NCI-H82 treated with DMSO at 0.1 percent for 48 hours (cell line): ENCODE results near the gene TSNAXIP1.

Source experiments
- DNase-seq: peaks from one replicate; lab custom pipeline; 2025; ENCODE audit not compliant: unreplicated experiment; lab: John Stamatoyannopoulos, UW

TSNAXIP1 gene

GRCh38 chr16:67782567-67783352 is 23.9 kb upstream of the TSNAXIP1 start:
- no peak for DNase-seq

DNA sequence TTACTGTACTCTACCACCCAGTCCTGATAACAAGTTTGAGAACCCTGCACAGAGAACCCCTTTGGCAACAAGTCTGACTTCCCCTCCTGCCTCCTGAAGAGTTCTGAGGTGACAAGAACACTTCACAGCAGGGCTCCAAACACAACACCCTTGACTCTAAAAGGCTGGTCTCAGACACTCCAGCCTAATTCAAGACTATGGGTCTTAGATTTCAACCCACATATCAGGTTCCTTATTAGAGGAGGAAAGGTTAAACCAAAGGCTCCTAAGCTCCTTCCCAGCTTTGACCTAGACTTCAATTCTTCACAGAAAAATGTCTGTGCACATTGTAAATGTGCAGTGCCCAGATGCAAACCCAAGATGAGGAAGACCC is 23.4 kb upstream of the TSNAXIP1 start:
- no peak for DNase-seq

- DNase-seq, result no peak
These were observed 20.2 kb upstream of the TSNAXIP1 start for GRCh38 chr16:67786491-67786890.

DNA sequence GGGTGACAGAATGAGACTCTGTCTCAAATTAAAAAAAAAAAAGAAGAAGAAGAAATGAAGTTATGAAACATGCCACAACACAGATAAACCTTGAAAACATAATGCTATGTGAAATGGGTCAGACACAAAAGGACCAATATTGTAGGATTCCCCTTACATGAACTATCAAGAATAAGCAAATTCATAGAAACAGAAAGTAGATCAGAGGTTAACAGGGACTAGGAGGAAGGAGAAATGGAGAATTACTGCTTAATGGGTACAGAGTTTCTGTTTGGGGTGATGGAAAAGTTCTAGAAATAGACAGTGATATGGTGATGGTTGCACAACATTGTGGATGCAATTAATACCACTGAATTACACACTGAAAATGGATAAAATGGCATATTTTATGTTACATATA is 16.6 kb upstream of the TSNAXIP1 start:
- DNase-seq, result no peak

GRCh38 chr16:67796099-67796718 is 10.5 kb upstream of the TSNAXIP1 start:
- DNase-seq, result peak; percentile 3

DNA sequence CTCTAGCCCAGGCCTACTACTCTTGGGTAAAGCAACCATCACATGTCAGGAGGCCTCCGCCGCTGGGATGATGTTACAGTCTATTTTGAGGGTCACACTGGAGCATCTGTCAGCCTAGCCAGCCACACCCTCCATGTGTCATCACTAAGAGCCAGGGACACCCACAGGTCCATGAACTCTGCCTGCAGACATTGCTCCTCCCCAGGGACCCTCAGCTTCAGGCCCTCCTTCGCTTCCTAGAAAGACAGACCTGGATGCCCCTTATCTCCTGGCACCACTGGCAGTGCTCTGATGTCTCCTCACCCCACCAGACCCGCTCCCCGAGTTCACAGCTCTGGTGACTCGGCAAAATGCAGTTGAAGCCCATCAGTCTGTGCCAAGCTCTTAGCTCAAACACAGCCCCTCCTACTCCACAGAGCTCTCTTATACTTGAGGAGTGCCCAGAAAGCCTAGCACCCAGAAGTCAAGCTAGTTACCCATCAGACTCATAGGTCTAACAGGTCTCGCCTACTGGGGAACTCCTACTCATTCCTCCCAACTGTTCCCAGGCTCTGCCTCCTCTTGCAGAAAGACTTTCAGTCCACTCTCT is 6.3 kb upstream of the TSNAXIP1 start:
- no peak for DNase-seq

DNA sequence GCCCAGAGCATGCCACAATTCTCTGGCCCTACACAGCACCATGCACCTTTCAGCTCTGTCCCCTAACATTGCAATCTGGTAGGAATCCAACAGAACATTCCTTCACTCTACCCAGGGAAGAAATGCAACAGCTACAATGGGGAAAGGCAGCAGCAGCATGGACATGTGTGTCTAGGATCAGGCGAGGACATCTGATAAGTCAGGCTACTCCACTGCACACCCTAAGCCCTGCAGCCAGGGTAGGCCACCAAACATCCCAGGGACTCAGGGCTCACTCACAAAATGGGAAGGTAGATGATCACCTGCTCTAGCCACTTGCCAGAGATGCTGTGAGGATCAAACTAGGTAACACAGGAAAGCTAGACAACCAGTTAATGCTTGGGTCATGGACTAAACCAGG is 5.4 kb upstream of the TSNAXIP1 start:
- no peak for DNase-seq

DNA sequence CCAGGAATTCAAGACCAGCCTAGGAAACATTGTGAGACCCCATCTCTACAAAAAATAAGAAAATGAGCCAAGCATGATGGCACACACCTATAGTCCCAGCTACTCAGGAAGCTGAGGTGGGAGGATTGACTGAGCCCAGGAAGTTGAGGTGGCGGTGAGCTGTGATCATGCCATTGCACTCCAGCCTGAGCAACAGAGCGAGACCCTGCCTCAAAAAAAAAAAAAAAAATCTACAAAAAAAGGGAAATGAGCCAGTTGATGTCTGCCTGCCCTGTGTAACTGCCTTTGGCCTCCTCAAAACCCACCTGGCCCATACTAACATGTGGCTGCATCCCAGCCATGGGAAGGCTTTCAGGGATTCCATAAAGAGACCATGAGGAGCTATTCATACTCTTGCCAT is 4.8 kb upstream of the TSNAXIP1 start:
- DNase-seq, result no peak

DNA sequence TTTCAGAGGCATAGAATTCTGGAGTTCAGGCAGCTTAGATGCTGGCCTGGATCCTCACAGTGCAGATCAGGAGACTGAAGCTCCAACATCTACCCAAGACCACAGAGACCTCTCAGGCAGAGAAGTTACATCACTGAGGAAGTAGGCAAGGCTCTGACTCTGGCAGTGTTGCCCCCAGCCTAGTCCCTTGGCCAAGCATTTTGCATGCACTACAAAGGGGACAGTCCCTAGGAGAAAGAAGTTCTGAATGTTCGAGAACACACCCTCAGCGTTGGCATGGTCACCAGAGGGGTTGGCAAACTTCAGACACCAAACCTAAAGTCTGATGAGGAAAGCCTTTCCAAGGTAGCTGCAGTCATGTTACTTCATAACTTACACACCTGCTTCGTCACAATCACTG is 2.8 kb upstream of the TSNAXIP1 start:
- DNase-seq, result no peak

GRCh38 chr16:67804853-67805542 is 1.7 kb upstream of the TSNAXIP1 start:
- no peak for DNase-seq

DNA sequence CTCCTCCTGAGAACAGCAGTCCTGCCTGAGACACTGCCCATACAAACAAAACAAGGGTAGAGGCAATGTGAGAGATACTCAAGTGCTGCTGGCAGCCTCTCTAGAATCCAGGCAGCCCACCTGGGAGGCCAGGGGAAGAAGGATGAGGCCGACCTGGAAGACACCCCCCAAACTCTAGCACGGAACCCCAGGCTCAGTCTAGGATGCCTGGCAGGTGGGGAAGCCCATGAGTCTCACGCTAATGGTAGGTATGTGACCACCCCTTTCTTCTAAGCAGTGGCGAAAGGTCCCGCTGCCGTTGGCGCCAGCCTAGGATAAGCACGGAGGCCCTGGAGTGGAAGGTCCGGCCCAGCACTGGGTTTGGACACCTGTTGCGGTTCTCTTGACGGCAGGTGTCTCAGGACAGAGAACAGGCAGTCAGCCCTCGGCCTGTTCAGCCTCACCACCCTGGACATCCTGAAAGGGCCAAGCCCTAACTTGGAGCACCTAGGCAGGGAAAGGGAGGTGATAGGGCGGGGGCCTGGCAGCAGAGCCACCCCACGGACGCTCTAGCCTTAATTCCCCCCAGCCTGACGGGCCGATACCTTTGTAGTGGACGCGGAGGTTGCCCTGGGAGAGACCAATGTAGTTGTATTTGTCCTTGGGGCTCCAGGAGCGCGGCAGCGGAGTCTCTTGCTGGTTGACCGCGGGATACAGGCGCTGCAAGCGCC is 816 bp upstream of the TSNAXIP1 start:
- no peak for DNase-seq

- DNase-seq, result no peak
These were observed 526 bp downstream of the TSNAXIP1 start for GRCh38 chr16:67807148-67807682.

- DNase-seq, result no peak
These were observed 5.2 kb downstream of the TSNAXIP1 start for GRCh38 chr16:67811899-67812298.

DNA sequence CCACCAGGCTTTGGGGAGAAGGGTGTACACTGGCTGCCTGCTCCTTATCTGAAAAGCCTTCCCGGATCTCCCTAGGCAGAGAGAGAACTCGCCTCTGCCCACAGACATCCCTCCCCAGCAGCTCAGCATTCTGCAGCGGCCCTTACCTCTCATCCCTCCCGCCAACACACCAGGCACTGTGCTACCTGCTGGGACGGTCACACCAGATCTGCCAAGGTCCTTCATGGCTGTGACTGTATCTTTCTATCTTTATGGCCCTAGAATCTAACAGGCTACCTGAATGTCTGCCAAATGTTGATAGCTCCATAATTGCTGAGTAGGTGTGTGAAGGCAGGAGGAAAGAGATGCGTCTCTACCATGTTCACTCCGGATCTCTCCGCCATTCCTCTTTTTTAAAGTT is 7.9 kb downstream of the TSNAXIP1 start:
- DNase-seq, result no peak

DNA sequence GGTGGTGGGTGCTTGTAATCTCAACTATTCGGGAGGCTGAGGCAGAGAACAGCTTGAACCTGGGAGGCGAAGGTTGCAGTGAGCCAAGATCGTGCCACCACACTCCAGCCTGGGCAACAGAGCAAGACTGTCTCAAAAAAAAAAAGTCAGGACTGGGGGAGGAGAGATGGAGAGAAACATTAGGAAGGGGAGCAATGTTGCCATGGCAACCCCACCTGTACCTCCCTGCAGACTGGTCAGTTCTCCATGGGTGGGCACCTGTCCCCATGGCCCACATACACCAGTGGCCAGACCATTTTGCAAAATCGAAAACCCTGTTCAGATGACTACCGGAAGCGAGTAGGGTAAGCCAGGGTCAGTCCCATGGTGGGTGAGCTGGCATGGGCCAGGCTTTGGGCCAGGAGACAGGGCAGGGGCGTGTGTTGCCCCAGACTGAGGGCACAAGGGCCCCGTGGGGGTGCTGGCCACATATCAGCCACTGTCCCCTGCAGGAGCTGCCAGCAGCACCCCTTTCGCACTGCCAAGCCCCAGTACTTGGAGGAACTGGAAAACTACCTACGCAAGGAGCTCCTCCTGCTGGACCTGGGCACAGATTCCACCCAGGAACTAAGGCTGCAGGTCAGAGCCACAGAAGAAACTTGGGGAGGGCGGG is 14.0 kb downstream of the TSNAXIP1 start:
- no peak for DNase-seq

DNA sequence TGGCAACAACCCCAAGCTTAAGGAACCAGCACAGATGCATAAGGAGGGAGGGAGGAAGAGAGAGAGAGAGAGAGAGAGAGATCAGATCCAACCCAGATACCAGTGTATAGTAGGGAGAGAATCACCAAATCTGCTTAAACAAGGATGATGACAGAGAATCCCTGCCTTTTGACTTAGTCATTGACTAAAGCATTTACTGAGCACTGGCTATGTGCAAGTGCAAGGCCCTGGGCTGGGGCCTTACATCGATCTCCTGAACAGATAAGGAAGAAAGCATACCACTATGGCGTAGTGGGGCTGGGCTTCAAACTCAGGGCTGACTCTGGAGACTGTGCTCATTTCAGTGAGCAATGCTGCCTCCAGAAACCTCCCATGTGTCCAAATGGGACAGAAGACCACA is 15.8 kb downstream of the TSNAXIP1 start:
- no peak for DNase-seq

DNA sequence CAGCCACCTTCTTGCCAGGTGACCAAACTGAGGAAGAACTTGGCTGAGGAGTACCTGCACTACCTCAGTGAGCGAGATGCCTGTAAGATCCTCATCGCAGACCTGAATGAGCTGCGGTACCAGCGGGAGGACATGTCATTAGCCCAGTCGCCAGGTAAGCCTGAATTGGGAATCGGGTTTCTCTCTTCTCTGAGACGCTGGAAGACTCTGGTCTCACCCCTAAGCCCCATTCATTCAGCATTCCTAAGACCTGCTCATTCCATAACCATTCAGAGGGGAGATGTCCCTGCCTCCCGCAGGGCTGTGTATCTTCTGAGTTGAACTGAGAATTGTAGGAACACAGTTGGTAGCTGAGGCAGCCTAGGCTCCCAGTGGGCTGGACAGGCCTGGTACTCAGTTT is 18.4 kb downstream of the TSNAXIP1 start:
- DNase-seq, result no peak

- no peak for DNase-seq
These were observed 19.2 kb downstream of the TSNAXIP1 start for GRCh38 chr16:67825906-67826305.

GRCh38 chr16:67828651-67829050 is 22.0 kb downstream of the TSNAXIP1 start:
- DNase-seq, result no peak

DNA sequence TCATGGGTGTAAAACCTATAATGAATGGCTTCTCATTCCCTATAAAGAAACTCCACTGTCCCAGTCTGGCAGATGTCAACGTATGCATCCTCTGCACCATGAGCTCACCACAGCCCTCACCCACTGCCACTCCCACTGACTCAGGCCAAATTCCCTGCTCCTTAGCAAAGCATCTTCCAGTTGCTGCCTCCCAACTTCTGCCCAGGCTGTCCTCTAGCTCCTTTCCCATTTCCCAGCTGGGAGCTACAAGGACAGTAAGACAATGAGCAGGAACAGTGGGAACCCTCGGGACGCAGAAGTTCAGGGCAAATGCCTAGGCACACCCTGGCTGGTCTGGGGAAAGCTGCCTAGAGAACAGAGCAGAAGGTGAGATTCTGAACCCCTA is 26.3 kb downstream of the TSNAXIP1 start:
- DNase-seq, result no peak
